ENCODE results near the gene FFAR3.
"Not testable (repeated sequence)": the region's sequence is repeated elsewhere in the genome, so short reads cannot be mapped to it uniquely, and the experiment has no call there.

The FFAR3 gene

DNA sequence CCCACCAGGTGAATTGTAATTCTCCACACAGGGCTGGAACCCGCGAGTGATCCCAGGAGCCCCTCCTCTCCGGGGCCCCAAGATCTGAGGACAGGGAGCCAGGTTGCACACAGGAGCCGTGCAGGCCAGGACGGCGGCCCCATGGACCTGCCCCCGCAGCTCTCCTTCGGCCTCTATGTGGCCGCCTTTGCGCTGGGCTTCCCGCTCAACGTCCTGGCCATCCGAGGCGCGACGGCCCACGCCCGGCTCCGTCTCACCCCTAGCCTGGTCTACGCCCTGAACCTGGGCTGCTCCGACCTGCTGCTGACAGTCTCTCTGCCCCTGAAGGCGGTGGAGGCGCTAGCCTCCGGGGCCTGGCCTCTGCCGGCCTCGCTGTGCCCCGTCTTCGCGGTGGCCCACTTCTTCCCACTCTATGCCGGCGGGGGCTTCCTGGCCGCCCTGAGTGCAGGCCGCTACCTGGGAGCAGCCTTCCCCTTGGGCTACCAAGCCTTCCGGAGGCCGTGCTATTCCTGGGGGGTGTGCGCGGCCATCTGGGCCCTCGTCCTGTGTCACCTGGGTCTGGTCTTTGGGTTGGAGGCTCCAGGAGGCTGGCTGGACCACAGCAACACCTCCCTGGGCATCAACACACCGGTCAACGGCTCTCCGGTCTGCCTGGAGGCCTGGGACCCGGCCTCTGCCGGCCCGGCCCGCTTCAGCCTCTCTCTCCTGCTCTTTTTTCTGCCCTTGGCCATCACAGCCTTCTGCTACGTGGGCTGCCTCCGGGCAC lies 6.7 kb upstream of the FFAR3 start:
- DNase-seq, result peak; percentile 13

DNA sequence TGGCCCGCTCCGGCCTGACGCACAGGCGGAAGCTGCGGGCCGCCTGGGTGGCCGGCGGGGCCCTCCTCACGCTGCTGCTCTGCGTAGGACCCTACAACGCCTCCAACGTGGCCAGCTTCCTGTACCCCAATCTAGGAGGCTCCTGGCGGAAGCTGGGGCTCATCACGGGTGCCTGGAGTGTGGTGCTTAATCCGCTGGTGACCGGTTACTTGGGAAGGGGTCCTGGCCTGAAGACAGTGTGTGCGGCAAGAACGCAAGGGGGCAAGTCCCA lies 6.1 kb upstream of the FFAR3 start:
- DNase-seq, result peak; percentile 12

DNA sequence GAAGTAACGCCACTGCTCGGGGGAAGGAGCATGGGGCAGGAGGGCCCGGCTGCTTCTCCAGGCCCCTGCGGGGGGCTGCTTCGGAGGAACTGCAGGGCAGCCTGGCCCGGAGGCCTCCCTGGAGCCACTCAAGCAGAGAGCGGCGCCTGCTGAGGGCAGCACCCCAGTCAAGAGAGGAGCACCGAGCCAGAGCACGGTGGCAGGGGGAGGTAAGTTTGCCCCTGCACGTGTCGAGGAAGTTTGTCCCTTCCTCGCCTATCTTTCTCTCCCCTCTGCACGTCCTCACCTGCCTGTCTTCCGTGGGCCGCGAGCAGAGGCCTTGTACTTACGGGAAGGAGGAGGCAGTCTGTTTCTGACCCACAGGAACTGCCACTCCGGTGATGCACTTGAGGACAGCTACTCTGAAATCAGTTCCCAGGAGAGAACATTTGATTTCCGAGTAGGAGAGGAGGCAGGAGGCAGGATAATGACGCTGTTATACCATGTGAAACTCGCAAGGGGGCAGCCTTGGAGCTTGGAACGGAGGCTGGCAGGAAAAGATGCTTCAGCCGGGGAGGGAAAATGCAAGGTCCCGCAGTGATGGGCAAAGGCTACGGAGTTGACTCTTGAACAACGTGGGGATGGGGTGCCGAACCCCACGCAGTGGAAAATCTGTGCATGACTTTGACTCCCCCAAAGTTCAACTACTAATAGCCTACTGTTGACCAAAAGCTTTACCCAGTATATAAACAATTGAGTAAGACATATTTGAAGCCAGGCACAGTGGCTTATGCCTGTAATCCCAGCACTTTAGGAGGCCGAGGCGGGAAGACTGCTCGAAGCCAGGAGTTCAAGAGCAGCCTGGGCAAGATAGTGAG lies 5.6 kb upstream of the FFAR3 start:
- peak; percentile 66 for DNase-seq

DNA sequence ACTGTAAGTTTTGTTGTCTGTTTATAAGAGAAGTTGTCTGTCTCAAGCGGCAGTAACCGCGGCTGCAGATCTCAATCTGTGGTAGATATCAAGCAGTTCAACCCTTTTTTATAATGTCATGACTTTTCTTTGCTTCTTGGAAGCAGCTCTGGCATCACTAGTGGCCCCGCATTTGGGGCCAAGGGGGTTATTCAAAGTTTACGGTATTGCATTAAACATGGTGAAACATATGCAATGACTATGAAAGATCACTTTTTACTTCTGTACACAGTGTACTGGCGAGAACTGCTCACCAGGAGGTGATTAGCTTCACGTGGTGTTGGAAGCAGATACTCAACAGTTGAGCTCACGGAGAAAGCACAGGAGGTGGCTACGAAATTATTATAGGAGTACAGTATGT lies 4.6 kb upstream of the FFAR3 start:
- peak; percentile 10 for DNase-seq

DNA sequence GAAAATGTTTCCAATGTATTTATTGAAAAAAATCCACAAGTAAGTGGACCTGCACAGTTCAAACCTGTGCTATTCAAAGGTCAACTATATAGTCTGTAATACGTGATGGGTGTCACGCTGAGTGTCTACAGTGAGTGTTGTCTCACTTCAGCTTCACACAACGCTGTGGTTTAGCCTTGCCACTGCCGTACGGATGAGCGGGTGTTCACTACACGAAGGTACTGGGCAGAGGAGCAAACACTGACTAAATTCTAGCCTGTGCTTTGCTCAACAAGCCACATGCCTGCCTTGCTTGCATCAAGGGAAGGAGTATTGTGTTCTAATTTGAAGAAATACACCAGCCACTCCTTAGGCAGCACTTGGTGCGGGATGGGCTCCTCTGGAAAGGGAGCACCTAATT lies 3.4 kb upstream of the FFAR3 start:
- DNase-seq, result peak; percentile 3

- peak; percentile 7 for DNase-seq
Measured at GRCh38 chr19:35355791-35356460, 2.3 kb upstream of the FFAR3 start.

DNA sequence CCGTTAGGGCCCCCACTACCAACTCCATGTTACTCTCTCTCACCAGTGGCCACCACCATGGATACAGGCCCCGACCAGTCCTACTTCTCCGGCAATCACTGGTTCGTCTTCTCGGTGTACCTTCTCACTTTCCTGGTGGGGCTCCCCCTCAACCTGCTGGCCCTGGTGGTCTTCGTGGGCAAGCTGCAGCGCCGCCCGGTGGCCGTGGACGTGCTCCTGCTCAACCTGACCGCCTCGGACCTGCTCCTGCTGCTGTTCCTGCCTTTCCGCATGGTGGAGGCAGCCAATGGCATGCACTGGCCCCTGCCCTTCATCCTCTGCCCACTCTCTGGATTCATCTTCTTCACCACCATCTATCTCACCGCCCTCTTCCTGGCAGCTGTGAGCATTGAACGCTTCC lies 574 bp downstream of the FFAR3 start:
- DNase-seq, result not testable (repeated sequence)

DNA sequence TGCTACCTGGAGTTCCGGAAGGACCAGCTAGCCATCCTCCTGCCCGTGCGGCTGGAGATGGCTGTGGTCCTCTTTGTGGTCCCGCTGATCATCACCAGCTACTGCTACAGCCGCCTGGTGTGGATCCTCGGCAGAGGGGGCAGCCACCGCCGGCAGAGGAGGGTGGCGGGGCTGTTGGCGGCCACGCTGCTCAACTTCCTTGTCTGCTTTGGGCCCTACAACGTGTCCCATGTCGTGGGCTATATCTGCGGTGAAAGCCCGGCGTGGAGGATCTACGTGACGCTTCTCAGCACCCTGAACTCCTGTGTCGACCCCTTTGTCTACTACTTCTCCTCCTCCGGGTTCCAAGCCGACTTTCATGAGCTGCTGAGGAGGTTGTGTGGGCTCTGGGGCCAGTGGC lies 1.1 kb downstream of the FFAR3 start:
- not testable (repeated sequence) for DNase-seq

- DNase-seq, result not testable (repeated sequence)
Measured at GRCh38 chr19:35360081-35360480, 1.8 kb downstream of the FFAR3 start.

DNA sequence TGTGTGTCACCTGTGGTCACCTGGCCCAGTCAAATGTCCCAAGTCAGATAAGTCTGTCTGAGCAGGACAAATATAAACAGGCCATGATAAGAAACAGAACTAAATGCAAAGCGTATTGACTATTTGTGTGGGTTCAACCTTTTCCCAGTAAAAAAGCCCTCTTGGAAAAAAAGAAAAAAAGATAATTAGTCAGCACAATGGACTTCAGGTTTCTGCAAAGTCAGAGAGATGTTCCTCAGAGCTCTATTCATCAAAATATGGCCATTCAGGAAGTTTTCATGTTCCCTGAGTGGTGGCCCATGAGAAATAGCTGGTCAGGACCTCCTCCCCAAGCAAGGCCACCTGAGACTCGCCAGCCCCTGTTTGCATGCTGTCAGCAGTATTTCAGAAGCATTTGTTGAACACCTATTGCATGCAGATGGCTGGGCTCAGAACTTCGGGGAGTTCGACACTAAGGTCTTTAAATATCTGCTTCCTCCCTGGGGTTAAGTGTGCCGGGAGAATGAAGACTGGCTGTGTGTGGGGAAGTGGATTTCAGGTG lies 2.7 kb downstream of the FFAR3 start:
- DNase-seq, result no peak

DNA sequence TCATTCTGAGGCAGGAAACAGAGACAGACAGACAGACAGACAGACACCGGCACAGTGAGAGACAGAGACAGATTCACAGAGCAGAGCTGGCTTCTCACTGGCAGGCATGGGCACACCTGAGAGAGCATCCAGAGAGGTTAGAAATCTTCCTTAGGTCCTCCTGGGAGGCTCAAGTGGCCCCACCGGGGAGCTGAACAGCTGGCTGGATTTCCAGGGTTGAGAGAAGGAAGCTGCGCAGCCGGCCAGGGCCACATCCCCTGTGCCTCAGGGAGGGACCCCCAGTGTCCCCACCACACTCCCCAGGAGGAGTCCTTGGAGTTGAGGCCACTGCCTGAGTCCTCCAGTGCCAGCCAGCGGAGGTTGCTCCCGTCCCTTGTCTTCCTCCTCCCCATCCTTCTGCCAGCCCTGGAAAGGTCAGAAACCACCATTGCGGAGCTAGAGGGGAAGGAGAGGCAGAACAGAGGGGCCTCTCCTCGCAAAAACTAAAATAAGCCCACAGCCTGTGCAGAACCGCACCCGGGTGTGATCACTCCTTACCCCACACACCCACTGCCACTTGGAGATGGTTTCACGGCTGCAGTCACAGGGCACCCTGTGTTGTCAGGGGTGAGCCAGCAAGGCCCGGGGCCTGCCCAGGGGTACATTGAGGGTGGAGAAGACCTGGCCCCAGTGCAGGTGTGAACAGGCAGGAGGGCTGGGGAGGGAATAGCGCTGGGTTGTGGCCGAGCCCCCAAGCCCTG lies 4.2 kb downstream of the FFAR3 start:
- no peak for DNase-seq

GRCh38 chr19:35363001-35363590 lies 4.8 kb downstream of the FFAR3 start:
- DNase-seq, result no peak

GRCh38 chr19:35363711-35364425 lies 5.6 kb downstream of the FFAR3 start:
- DNase-seq, result no peak

DNA sequence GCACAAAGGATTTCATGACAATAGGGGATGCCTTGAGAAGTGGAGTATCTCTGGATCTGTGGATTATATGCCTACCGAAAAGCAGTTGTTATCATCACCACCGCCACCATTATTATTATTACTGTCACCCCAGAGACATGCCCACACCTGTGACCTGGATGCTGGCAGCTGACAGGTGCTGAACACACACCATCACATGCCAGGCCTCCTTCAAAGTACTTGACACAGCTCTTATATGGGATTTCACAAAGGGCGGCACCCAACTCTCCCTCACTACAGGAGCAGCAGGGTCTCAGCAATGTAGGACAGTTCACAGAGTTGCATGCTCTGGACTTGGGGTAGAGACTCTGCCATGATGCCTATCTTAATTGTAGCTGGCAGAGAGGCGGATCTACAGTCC lies 7.0 kb downstream of the FFAR3 start:
- DNase-seq, result no peak

- no peak for DNase-seq
Measured at GRCh38 chr19:35368378-35368777, 10.1 kb downstream of the FFAR3 start.

GRCh38 chr19:35369522-35369921 lies 11.3 kb downstream of the FFAR3 start:
- DNase-seq, result no peak

GRCh38 chr19:35370722-35371121 lies 12.5 kb downstream of the FFAR3 start, which contains the start of gene GPR42:
TSS of gene GPR42 (plus strand) at chr19:35371068. CDS start at chr19:35371360, 292 bp downstream.
- no peak for DNase-seq

GRCh38 chr19:35373492-35373891 lies 15.2 kb downstream of the FFAR3 start:
- no peak for DNase-seq

GRCh38 chr19:35374031-35374430 lies 15.8 kb downstream of the FFAR3 start:
- not testable (repeated sequence) for DNase-seq

DNA sequence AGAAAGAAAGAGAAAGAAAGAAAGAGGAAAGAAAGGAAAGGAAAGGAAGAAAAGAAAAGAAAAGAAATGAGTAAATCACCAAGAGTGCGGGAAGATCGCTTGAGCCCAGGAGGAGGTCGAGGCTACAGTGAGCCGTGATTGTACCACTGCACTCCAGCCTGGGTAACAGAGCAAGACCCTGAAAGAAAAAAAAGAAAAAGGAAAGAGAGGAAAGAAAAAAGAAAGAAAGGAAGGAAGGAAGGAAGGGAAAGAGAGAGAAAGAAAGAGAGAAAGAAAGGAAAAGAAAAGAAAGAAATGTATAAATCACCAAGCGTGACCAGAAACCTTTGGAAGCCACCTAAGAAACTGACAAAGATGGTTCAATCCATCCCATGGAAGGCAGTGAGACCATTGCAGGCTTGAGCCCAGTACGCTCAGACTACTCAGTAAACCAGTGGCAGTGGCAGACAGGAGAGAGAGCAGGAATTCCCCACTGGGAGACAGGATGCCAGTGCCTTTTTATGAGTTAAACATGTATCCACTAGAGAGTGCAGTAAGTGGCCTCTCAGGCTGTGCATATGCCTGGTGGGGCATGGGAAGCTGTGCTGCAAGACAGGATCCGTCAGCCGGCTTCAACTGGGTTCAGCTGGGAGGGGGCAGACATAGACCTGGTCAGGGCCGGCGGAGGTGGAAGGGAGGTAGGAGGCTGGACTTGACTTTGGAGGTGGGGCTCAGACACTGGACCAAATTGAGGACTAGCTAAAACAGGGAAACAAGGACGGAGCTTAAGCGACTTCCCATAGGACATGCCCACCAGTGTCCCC lies 17.4 kb downstream of the FFAR3 start:
- no peak for DNase-seq

- no peak for DNase-seq
Measured at GRCh38 chr19:35377656-35378055, 19.4 kb downstream of the FFAR3 start.

Data from activated CD8-positive, alpha-beta memory T cell treated with anti-CD3 and anti-CD28 coated beads, Interleukin-2, amount 50 U/mL, for 4 hours (primary cell).